Mesothelial cell of epicardium (in vitro differentiated cells): ENCODE data around the gene ADAM11. TPM values are rescaled to one million over a fixed set of nuclear protein-coding genes. Genes with fewer than 3 reads are reported as not detected.

Experiments used
- DNase-seq, 2 experiments: peaks; one replicate each; pipeline ENCODE4 v3.0.0; 2021; ENCODE audit warnings: low spot score in 2 of 2; ENCODE audit not compliant: unreplicated experiment in 2 of 2
- H3K27ac Mint-ChIP-seq: 2 replicates; pipeline ENCODE4 v1.8.0; 2021; ENCODE audit warnings: mixed read lengths
- H3K27me3 Mint-ChIP-seq: 2 replicates; pipeline ENCODE4 v1.8.0; 2021; ENCODE audit warnings: low read depth, mixed read lengths
- H3K36me3 Mint-ChIP-seq: 2 replicates; pipeline ENCODE4 v1.8.0; 2021; ENCODE audit warnings: mixed read lengths
- H3K4me1 Mint-ChIP-seq: 2 replicates; pipeline ENCODE4 v1.8.0; 2021; ENCODE audit warnings: mixed read lengths
- H3K4me3 Mint-ChIP-seq: 2 replicates; pipeline ENCODE4 v1.8.0; 2021; ENCODE audit warnings: mild to moderate bottlenecking, moderate library complexity, mixed read lengths
- H3K9me3 Mint-ChIP-seq: 2 replicates; pipeline ENCODE4 v1.8.0; 2021; ENCODE audit warnings: mixed read lengths
- CTCF ChIP-seq: fragments of 200-600 bp; sonication (generic); IDR thresholded peaks from one replicate; pipeline ENCODE4 v1.5.0; 2021; ENCODE audit warnings: antibody characterized with exemption; ENCODE audit not compliant: unreplicated experiment
- total RNA-seq: library from RNA; stranded (reverse); gene quantifications from 3 replicates; pipeline ENCODE4 v1.2.1, GENCODE V29; 2021

ADAM11 gene
- total RNA-seq, 1 donor from 2014 or later, result 8.5 TPM

GRCh38 chr17:44792276-44792675 lies 33.5 kb downstream of the ADAM11 start:
- Mint-ChIP-seq H3K27me3 (peaks cover 1% of the 10 kb centered on the region), H3K4me1 (no peaks in the 10 kb centered on the region)

GRCh38 chr17:44793885-44794842 lies 35.4 kb downstream of the ADAM11 start:
- no peak for DNase-seq
- Mint-ChIP-seq H3K27me3 (no peaks in the 10 kb centered on the region), H3K27ac (peak overlapping the region; percentile 67), H3K9me3 (no peaks in the 10 kb centered on the region), H3K4me3 (no peak overlapping the region), H3K4me1 (no peaks in the 10 kb centered on the region), H3K36me3 (no peaks in the 10 kb centered on the region)
- no peak for TF ChIP-seq CTCF

More at GRCh38 chr17:44792276-44792675, 33.5 kb downstream of the ADAM11 start:
- TF ChIP-seq CTCF, result no peak
- no peak overlapping the region for H3K4me3 Mint-ChIP-seq
- no peak overlapping the region for H3K27ac Mint-ChIP-seq
- no peaks in the 10 kb centered on the region for H3K36me3 Mint-ChIP-seq
- H3K9me3 Mint-ChIP-seq, result no peaks in the 10 kb centered on the region
- DNase-seq, result no peak

- Mint-ChIP-seq H3K9me3 (no peaks in the 10 kb centered on the region), H3K36me3 (peaks cover 3% of the 10 kb centered on the region), H3K27ac (peak overlapping the region; percentile 67), H3K4me1 (no peaks in the 10 kb centered on the region), H3K4me3 (no peak overlapping the region), H3K27me3 (no peaks in the 10 kb centered on the region)
- TF ChIP-seq CTCF, result no peak
- no peak for DNase-seq
Measured at GRCh38 chr17:44794851-44795413, 36.1 kb downstream of the ADAM11 start.

GRCh38 chr17:44795421-44795820 lies 36.6 kb downstream of the ADAM11 start:
- no peaks in the 10 kb centered on the region for H3K27me3 Mint-ChIP-seq
- TF ChIP-seq CTCF, result no peak

GRCh38 chr17:44795928-44796327 lies 37.1 kb downstream of the ADAM11 start:
- no peak for TF ChIP-seq CTCF
- H3K9me3 Mint-ChIP-seq, result no peaks in the 10 kb centered on the region
- DNase-seq, result no peak
- no peak overlapping the region for H3K27ac Mint-ChIP-seq
- H3K4me3 Mint-ChIP-seq, result no peak overlapping the region
- H3K4me1 Mint-ChIP-seq, result no peaks in the 10 kb centered on the region
- no peaks in the 10 kb centered on the region for H3K27me3 Mint-ChIP-seq
- H3K36me3 Mint-ChIP-seq, result peaks cover 3% of the 10 kb centered on the region

More at GRCh38 chr17:44795421-44795820, 36.6 kb downstream of the ADAM11 start:
- no peak for DNase-seq
- no peak overlapping the region for H3K4me3 Mint-ChIP-seq
- H3K27ac Mint-ChIP-seq, result peak overlapping the region; percentile 25
- no peaks in the 10 kb centered on the region for H3K9me3 Mint-ChIP-seq
- H3K4me1 Mint-ChIP-seq, result no peaks in the 10 kb centered on the region
- H3K36me3 Mint-ChIP-seq, result peaks cover 3% of the 10 kb centered on the region
